Esophagus squamous epithelium (tissue), 5 donors: ENCODE results near the gene C10orf105. TPM values are rescaled to one million over a fixed set of nuclear protein-coding genes. Genes with fewer than 3 reads are reported as not detected.

Experiments
- DNase-seq: peaks from one replicate; lab custom pipeline; 2025; lab: John Stamatoyannopoulos, UW
- H3K27ac ChIP-seq, 4 donors: fragments of 200-600 bp; sonication (generic); one replicate each; pipeline ENCODE4 v1.5.1; 2016 to 2019; ENCODE audit warnings: mild to moderate bottlenecking in 1 of 4
- H3K27me3 ChIP-seq, 4 donors: fragments of 200-600 bp; sonication (generic); 1 replicate in 3 of 4; 2 replicates in 1 of 4; pipeline versions ENCODE4 v1.5.1 to v1.6.0; 2017 to 2021; ENCODE audit warnings: antibody characterized with exemption in 1 of 4
- H3K36me3 ChIP-seq, 3 donors: fragments of 200-600 bp; sonication (generic); one replicate each; pipeline ENCODE4 v1.5.1; 2016 to 2019
- H3K4me1 ChIP-seq, 3 donors: fragments of 200-600 bp; sonication (generic); one replicate each; pipeline ENCODE4 v1.5.1; 2017 to 2019
- H3K4me3 ChIP-seq, 4 donors: fragments of 200-600 bp; sonication (generic); 1 replicate in 3 of 4; 2 replicates in 1 of 4; pipeline ENCODE4 v1.5.1; 2016 to 2019; ENCODE audit warnings: mild to moderate bottlenecking in 2 of 4, moderate library complexity in 1 of 4
- H3K9me3 ChIP-seq, 3 donors: fragments of 200-600 bp; sonication (generic); one replicate each; pipeline ENCODE4 v1.5.1; 2016 to 2019
- CTCF ChIP-seq, 6 experiments: fragments of 450-650 bp in 4 of 6; fragments of 200-600 bp in 2 of 6; sonication (generic) in 2 of 6; IDR thresholded peaks; one replicate each; pipeline ENCODE4 v1.5.1; 2016 to 2019; ENCODE audit warnings: antibody characterized with exemption in 6 of 6, mild to moderate bottlenecking in 4 of 6, moderate library complexity in 4 of 6
- POLR2A ChIP-seq, 4 donors: fragments of 450-650 bp; IDR thresholded peaks; one replicate each; pipeline ENCODE4 v1.6.1; 2017; ENCODE audit warnings: antibody characterized with exemption in 4 of 4, mild to moderate bottlenecking in 4 of 4, moderate library complexity in 3 of 4
- WGBS, 2 donors: methylation state at CpG; one replicate each; pipeline ENCODE4 v1.1.5; 2018; 5-methylcytosine and 5-hydroxymethylcytosine counted together
- intact Hi-C: fragments of 100-400 bp; cut with DNase I; formaldehyde crosslinking; loops from one replicate; pipeline ENCODE4 v1.15.0; 2022
- total RNA-seq, 4 donors: library from RNA; depleted of rRNA; stranded (reverse); fragments of >200 nt; gene quantifications; one replicate each; pipeline ENCODE4 v1.1.0, GENCODE V29; 2016
- donor health status: DM: yes; HTN: yes; CAD: no.

The C10orf105 gene
- total RNA-seq, 4 donors from 2014 or later: under 0.01 to 0.15 TPM; not detected in 2

- H3K4me1 ChIP-seq: peaks cover 0 to 37% (median 9%) of the 10 kb centered on the region in 3 donors
- no peak overlapping the region for H3K4me3 ChIP-seq
- H3K36me3 ChIP-seq: no peaks in the 10 kb centered on the region
- 55 to 69% methylated on average over 5 to 7 of the region's 7 CpGs for WGBS, 2 donors
- no peak for DNase-seq
- intact Hi-C loops: no loop called here
- H3K27ac ChIP-seq: no peak overlapping the region
- no peaks in the 10 kb centered on the region for H3K9me3 ChIP-seq
- TF ChIP-seq POLR2A (IDR thresholded peaks at IDR 0.05) (no peak), CTCF (IDR thresholded peaks at IDR 0.05) (no peak)
- H3K27me3 ChIP-seq: no peaks in the 10 kb centered on the region
These were observed 21.5 kb downstream of the C10orf105 start for GRCh38 chr10:71697938-71698709.

GRCh38 chr10:71696628-71697326 is 22.8 kb downstream of the C10orf105 start:
- no peaks in the 10 kb centered on the region for H3K36me3 ChIP-seq
- H3K9me3 ChIP-seq: no peaks in the 10 kb centered on the region
- TF ChIP-seq POLR2A (IDR thresholded peaks at IDR 0.05): no peak
- peak; percentile 66 to 87 (median 78) for TF ChIP-seq CTCF (IDR thresholded peaks at IDR 0.05)
- no peak for DNase-seq
- H3K27ac ChIP-seq: no peak overlapping the region
- 33 to 51% methylated on average over 5 to 7 of the region's 10 CpGs for WGBS, 2 donors
- H3K4me3 ChIP-seq: no peak overlapping the region
- intact Hi-C loops: no loop called here
- H3K27me3 ChIP-seq: no peaks in the 10 kb centered on the region
- H3K4me1 ChIP-seq: peaks cover 0 to 46% (median 9%) of the 10 kb centered on the region in 3 donors

GRCh38 chr10:71695502-71696476 is 23.8 kb downstream of the C10orf105 start:
- H3K4me1 ChIP-seq: peaks cover 0 to 46% (median 9%) of the 10 kb centered on the region in 3 donors
- no peaks in the 10 kb centered on the region for H3K9me3 ChIP-seq
- no peaks in the 10 kb centered on the region for H3K27me3 ChIP-seq
- DNase-seq: no peak
- H3K4me3 ChIP-seq: no peak overlapping the region
- 64 to 80% methylated on average over 2 to 9 of the region's 14 CpGs for WGBS, 2 donors
- intact Hi-C loops: no loop called here
- TF ChIP-seq POLR2A (IDR thresholded peaks at IDR 0.05): no peak
- no peak for TF ChIP-seq CTCF (IDR thresholded peaks at IDR 0.05)
- no peaks in the 10 kb centered on the region for H3K36me3 ChIP-seq
- no peak overlapping the region for H3K27ac ChIP-seq

GRCh38 chr10:71694567-71694968 is 25.0 kb downstream of the C10orf105 start:
- no peak for TF ChIP-seq POLR2A (IDR thresholded peaks at IDR 0.05)
- no peak for TF ChIP-seq CTCF (IDR thresholded peaks at IDR 0.05)
- H3K27ac ChIP-seq: peak overlapping the region in 3 of 4 donors; percentile 14 to 73 (median 30)
- H3K4me3 ChIP-seq: peak overlapping the region in 1 of 4 donors; percentile 3
- no peaks in the 10 kb centered on the region for H3K27me3 ChIP-seq
- H3K4me1 ChIP-seq: peaks cover 0 to 46% (median 9%) of the 10 kb centered on the region in 3 donors
- H3K36me3 ChIP-seq: no peaks in the 10 kb centered on the region
- intact Hi-C loops: no loop called here
- 51 to 59% methylated on average over 7 to 10 of the region's 10 CpGs for WGBS, 2 donors
- H3K9me3 ChIP-seq: no peaks in the 10 kb centered on the region
- DNase-seq: peak; percentile 24
